HCT116 (cell line): Measurements from ENCODE around the gene ACTR3C. TPM values are rescaled to one million over a fixed set of nuclear protein-coding genes. Genes with fewer than 3 reads are reported as not detected.

Source experiments
- ATAC-seq: fragments of 200-7000 bp; cut with Tn5 transposase; 2 replicates; pipeline ENCODE4 v1.9.1; 2020; ENCODE audit warnings: mild to moderate bottlenecking, moderate library complexity
- BruUV-seq: library from RNA; stranded (reverse); fragments of 400-500 nt; replicated peaks from 2 replicates; lab custom pipeline; 2021; lab: Mats Ljungman, UMichigan
- CTCF ChIA-PET: fragments of 300-600 bp; sonication (Branson Sonifier 250); formaldehyde crosslinking; loops from one replicate; lab custom pipeline; 2021; ENCODE audit warnings: antibody characterized with exemption; lab: Charles Lee
- POLR2A ChIA-PET: fragments of 300-600, 350-600 bp; sonication (Branson Sonifier 250); formaldehyde crosslinking; loops from one replicate; lab custom pipeline; 2021; ENCODE audit warnings: antibody characterized with exemption; lab: Charles Lee
- RAD21 ChIA-PET, 2 experiments: fragments of 300-600 bp; sonication (Branson Sonifier 250); formaldehyde crosslinking; loops; one replicate each; lab custom pipeline; 2023; ENCODE audit warnings: low total read pairs in 2 of 2; ENCODE audit not compliant: uncharacterized antibody in 2 of 2, unreplicated experiment in 2 of 2, low non-redundant PET in 1 of 2; lab: Charles Lee
- DNase-seq: peaks from one replicate; pipeline ENCODE4 v3.0.0-alpha.2; 2010; ENCODE audit warnings: low read depth, low spot score
- H2AFZ ChIP-seq: fragments of 200-600 bp; shearing (Covaris generic), sonication (generic); 2 replicates; pipeline ENCODE4 v1.6.1; 2017; ENCODE audit warnings: low read depth, mixed run types, mixed read lengths, antibody characterized with exemption, low read length; ENCODE audit not compliant: poor library complexity, severe bottlenecking
- H3K27ac ChIP-seq: 2 replicates; pipeline ENCODE4 v1.5.1; 2012; ENCODE audit warnings: low read depth, low read length
- H3K27me3 ChIP-seq: fragments of 200-600 bp; sonication (generic); 2 replicates; pipeline ENCODE4 v1.6.1; 2016; ENCODE audit warnings: mixed run types, low read length, mixed read lengths; ENCODE audit not compliant: insufficient read depth
- H3K36me3 ChIP-seq, 2 experiments: fragments of 200-500 bp in 1 of 2; fragments of 200-600 bp in 1 of 2; sonication (Bioruptor generic) in 1 of 2; sonication (generic) in 1 of 2; 2 replicates each; pipeline versions ENCODE4 v1.5.1 to v1.6.1; 2014 to 2016; ENCODE audit warnings: low read length in 2 of 2, inconsistent platforms in 1 of 2, mixed read lengths in 1 of 2, mixed run types in 1 of 2; ENCODE audit not compliant: insufficient read depth in 2 of 2, control insufficient read depth in 1 of 2
- H3K4me1 ChIP-seq, 2 experiments: fragments of 200-600 bp in 1 of 2; sonication (generic) in 1 of 2; 2 replicates each; pipeline versions ENCODE4 v1.5.1 to v1.6.1; 2012 to 2017; ENCODE audit warnings: low read length in 2 of 2, inconsistent platforms in 1 of 2, mild to moderate bottlenecking in 1 of 2, mixed read lengths in 1 of 2, mixed run types in 1 of 2, moderate library complexity in 1 of 2; ENCODE audit not compliant: insufficient read depth in 2 of 2, control insufficient read depth in 1 of 2
- H3K4me2 ChIP-seq: fragments of 200-600 bp; sonication (generic); 2 replicates; pipeline ENCODE4 v1.6.1; 2017; ENCODE audit warnings: mixed run types, low read length, mixed read lengths
- H3K4me3 ChIP-seq, 2 experiments: fragments of 200-600 bp in 1 of 2; sonication (generic) in 1 of 2; replicated peaks in 1 of 2; 2 replicates each; pipeline ENCODE4 v1.5.1; 2011 to 2016; ENCODE audit warnings: low read length in 2 of 2, control low read depth in 1 of 2, low read depth in 1 of 2, mild to moderate bottlenecking in 1 of 2, mixed read lengths in 1 of 2, mixed run types in 1 of 2
- H3K79me2 ChIP-seq: fragments of 200-600 bp; sonication (generic); 2 replicates; pipeline ENCODE4 v1.6.1; 2017; ENCODE audit warnings: mild to moderate bottlenecking, mixed run types, low read length, moderate library complexity, mixed read lengths; ENCODE audit not compliant: insufficient read depth
- H3K9ac ChIP-seq: fragments of 200-600 bp; sonication (generic); 2 replicates; pipeline ENCODE4 v1.6.1; 2016; ENCODE audit warnings: low read length, mixed read lengths
- H3K9me2 ChIP-seq: fragments of 200-600 bp; sonication (generic), shearing (Covaris generic); 2 replicates; pipeline ENCODE4 v1.6.1; 2017; ENCODE audit warnings: mixed run types, mild to moderate bottlenecking, moderate library complexity; ENCODE audit not compliant: insufficient read depth
- H3K9me3 ChIP-seq, 2 experiments: fragments of 200-500 bp in 1 of 2; fragments of 200-600 bp in 1 of 2; sonication (Bioruptor generic) in 1 of 2; sonication (generic) in 1 of 2; 2 replicates each; pipeline ENCODE4 v1.6.1; 2014 to 2017; ENCODE audit warnings: low read length in 2 of 2, mixed read lengths in 2 of 2, inconsistent platforms in 1 of 2, low read depth in 1 of 2, mild to moderate bottlenecking in 1 of 2, mixed run types in 1 of 2, moderate library complexity in 1 of 2; ENCODE audit not compliant: control insufficient read depth in 1 of 2, insufficient read depth in 1 of 2
- H4K20me1 ChIP-seq: fragments of 200-600 bp; sonication (generic), shearing (Covaris generic); 2 replicates; pipeline ENCODE4 v1.6.1; 2017; ENCODE audit warnings: mixed run types, mild to moderate bottlenecking, moderate library complexity; ENCODE audit not compliant: insufficient read depth
- ATF3 ChIP-seq: IDR thresholded peaks from 2 replicates; pipeline ENCODE4 v1.6.1; 2012
- CBX3 ChIP-seq: IDR thresholded peaks from 2 replicates; pipeline ENCODE4 v1.6.1; 2012; ENCODE audit warnings: low read depth
- CEBPB ChIP-seq: IDR thresholded peaks from 2 replicates; pipeline ENCODE4 v1.6.1; 2012; ENCODE audit warnings: low read depth
- CTCF ChIP-seq, 3 experiments: fragments of 200-600 bp in 1 of 3; sonication (generic) in 1 of 3; IDR thresholded peaks in 2 of 3; conservative IDR thresholded peaks in 1 of 3; 2 replicates each; pipeline ENCODE4 v1.5.1; 2012 to 2017; ENCODE audit warnings: low read depth in 2 of 3, low read length in 2 of 3, antibody characterized with exemption in 1 of 3, borderline replicate concordance in 1 of 3, control low read depth in 1 of 3, mild to moderate bottlenecking in 1 of 3, mixed read lengths in 1 of 3, mixed run types in 1 of 3, moderate library complexity in 1 of 3; ENCODE audit not compliant: insufficient read depth in 1 of 3
- EGR1 ChIP-seq: IDR thresholded peaks from 2 replicates; pipeline ENCODE4 v1.6.1; 2012; ENCODE audit warnings: low read depth
- ELF1 ChIP-seq: IDR thresholded peaks from 2 replicates; pipeline ENCODE4 v1.6.1; 2012; ENCODE audit warnings: low read depth, borderline replicate concordance
- EZH2 ChIP-seq: fragments of 200-600 bp; sonication (generic); IDR thresholded peaks from 2 replicates; pipeline ENCODE4 v1.6.1; 2017; ENCODE audit warnings: antibody characterized with exemption, mixed run types
- EZH2phosphoT487 ChIP-seq: fragments of 200-600 bp; IDR thresholded peaks from 2 replicates; pipeline ENCODE4 v1.6.1; 2018; ENCODE audit warnings: antibody characterized with exemption, borderline replicate concordance
- JUND ChIP-seq: IDR thresholded peaks from 2 replicates; pipeline ENCODE4 v1.6.1; 2012
- MAX ChIP-seq: IDR thresholded peaks from 2 replicates; pipeline ENCODE4 v1.6.1; 2012
- POLR2AphosphoS5 ChIP-seq: IDR thresholded peaks from 2 replicates; pipeline ENCODE4 v1.6.1; 2011; ENCODE audit warnings: mild to moderate bottlenecking, low read depth, low read length, moderate library complexity
- RAD21 ChIP-seq: IDR thresholded peaks from 2 replicates; pipeline ENCODE4 v1.6.1; 2012; ENCODE audit warnings: low read depth, mild to moderate bottlenecking
- REST ChIP-seq: IDR thresholded peaks from 2 replicates; pipeline ENCODE4 v1.6.1; 2012; ENCODE audit warnings: low read depth
- SIN3A ChIP-seq: IDR thresholded peaks from 2 replicates; pipeline ENCODE4 v1.6.1; 2012; ENCODE audit warnings: low read depth
- SP1 ChIP-seq: IDR thresholded peaks from 2 replicates; pipeline ENCODE4 v1.6.1; 2012; ENCODE audit warnings: low read depth
- SRF ChIP-seq: IDR thresholded peaks from 2 replicates; pipeline ENCODE4 v1.6.1; 2012; ENCODE audit warnings: low read depth
- TCF7L2 ChIP-seq: IDR thresholded peaks from 2 replicates; pipeline ENCODE4 v1.7.0; 2011; ENCODE audit warnings: borderline replicate concordance, inconsistent platforms; ENCODE audit not compliant: insufficient read depth, insufficient read length; ENCODE audit errors: extremely low read depth
- YY1 ChIP-seq: IDR thresholded peaks from 2 replicates; pipeline ENCODE4 v1.6.1; 2011; ENCODE audit warnings: low read length, low read depth, moderate library complexity, mild to moderate bottlenecking; ENCODE audit not compliant: insufficient replicate concordance; ENCODE audit errors: extremely low read depth
- ZFX ChIP-seq: fragments of 450-650 bp; IDR thresholded peaks from 2 replicates; pipeline ENCODE4 v1.6.1; 2017
- ZNF274 ChIP-seq: fragments of 200-500 bp; sonication (Bioruptor generic); IDR thresholded peaks from 2 replicates; pipeline ENCODE4 v1.6.1; 2014; ENCODE audit warnings: mild to moderate bottlenecking, low read depth, low read length, inconsistent platforms
- intact Hi-C: fragments of 100-400 bp; cut with micrococcal nuclease; formaldehyde crosslinking; loops from 2 replicates; pipeline ENCODE4 v1.10.0; 2022
- total RNA-seq: library from RNA; stranded (reverse); gene quantifications from one replicate; pipeline ENCODE4 v1.2.1, GENCODE V29; 2021; ENCODE audit not compliant: unreplicated experiment

ACTR3C gene
- total RNA-seq, 1 experiment from 2014 or later: 2.0 TPM

GRCh38 chr7:150357270-150357669 lies 33.9 kb upstream of the ACTR3C start:
- CTCF ChIA-PET: interaction anchor here (1.2 kb wide), 1 partner anchor 9 kb away, joined by 3 read pairs; no protein-coding TSS in a partner anchor
- Histone ChIP-seq H2AFZ (no peak overlapping the region), H3K27me3 (no peaks in the 10 kb centered on the region), H3K36me3 (no peaks in the 10 kb centered on the region), H3K9me3 (no peaks in the 10 kb centered on the region), H3K4me3 (no peak overlapping the region), H3K79me2 (no peaks in the 10 kb centered on the region), H3K4me1 (peaks cover 0 to 12% of the 10 kb centered on the region in 2 experiments; a peak in 2 of 4 replicates)
- BruUV-seq: no TSS peak
- POLR2A ChIA-PET: no interaction called here
- no peak for DNase-seq
- no peak for TF ChIP-seq RAD21
- TF ChIP-seq YY1: no peak
- no peak for TF ChIP-seq MAX
- TF ChIP-seq EZH2phosphoT487: no peak
- no peak for TF ChIP-seq SRF
- TF ChIP-seq CBX3: no peak
- TF ChIP-seq CTCF (IDR thresholded peaks at IDR 0.05 in 2 of 3, conservative IDR thresholded peaks at IDR 0.05 in 1 of 3; ENCODE audit: borderline replicate concordance in 1 of 3, insufficient read depth in 1 of 3, low read depth in 2 of 3, low read length in 2 of 3): no peak
- TF ChIP-seq ATF3: no peak
- no peak for TF ChIP-seq POLR2AphosphoS5
- TF ChIP-seq ZNF274: no peak
- TF ChIP-seq CEBPB: no peak
- no peak for TF ChIP-seq ZFX
- TF ChIP-seq EZH2: no peak
- no peak for TF ChIP-seq REST
- no peak for TF ChIP-seq TCF7L2
- no peak for TF ChIP-seq EGR1
- no peak for TF ChIP-seq JUND
- no peak for TF ChIP-seq ELF1
- no peak for TF ChIP-seq SP1
- TF ChIP-seq SIN3A: no peak
- TF ChIP-seq, all 23 proteins: peak for 0
- intact Hi-C loops: no loop called here
- Histone ChIP-seq H3K9ac (no peak overlapping the region), H3K4me2 (no peak overlapping the region), H4K20me1 (no peaks in the 10 kb centered on the region), H3K27ac (no peak overlapping the region), H3K9me2 (no peaks in the 10 kb centered on the region)
- no peak for ATAC-seq
- RAD21 ChIA-PET: no interaction called here
